Mesothelial cell of epicardium (in vitro differentiated cells): Measurements from ENCODE around the gene HPSE2. TPM values are rescaled to one million over a fixed set of nuclear protein-coding genes. Genes with fewer than 3 reads are reported as not detected.
"Not testable (repeated sequence)": the region's sequence is repeated elsewhere in the genome, so short reads cannot be mapped to it uniquely, and the experiment has no call there.

Experiments
- DNase-seq, 2 experiments: peaks; one replicate each; pipeline ENCODE4 v3.0.0; 2021; ENCODE audit warnings: low spot score in 2 of 2; ENCODE audit not compliant: unreplicated experiment in 2 of 2
- H3K27ac Mint-ChIP-seq: 2 replicates; pipeline ENCODE4 v1.8.0; 2021; ENCODE audit warnings: mixed read lengths
- H3K27me3 Mint-ChIP-seq: 2 replicates; pipeline ENCODE4 v1.8.0; 2021; ENCODE audit warnings: low read depth, mixed read lengths
- H3K36me3 Mint-ChIP-seq: 2 replicates; pipeline ENCODE4 v1.8.0; 2021; ENCODE audit warnings: mixed read lengths
- H3K4me1 Mint-ChIP-seq: 2 replicates; pipeline ENCODE4 v1.8.0; 2021; ENCODE audit warnings: mixed read lengths
- H3K4me3 Mint-ChIP-seq: 2 replicates; pipeline ENCODE4 v1.8.0; 2021; ENCODE audit warnings: mild to moderate bottlenecking, moderate library complexity, mixed read lengths
- H3K9me3 Mint-ChIP-seq: 2 replicates; pipeline ENCODE4 v1.8.0; 2021; ENCODE audit warnings: mixed read lengths
- total RNA-seq: library from RNA; stranded (reverse); gene quantifications from 3 replicates; pipeline ENCODE4 v1.2.1, GENCODE V29; 2021
- TF ChIP-seq, protein P1 (sequence below): fragments of 200-600 bp; sonication (generic); IDR thresholded peaks from one replicate; pipeline ENCODE4 v1.5.0; 2021; ENCODE audit warnings: antibody characterized with exemption; ENCODE audit not compliant: unreplicated experiment

HPSE2 gene
- total RNA-seq, 1 donor from 2014 or later = 2.3 TPM

- Mint-ChIP-seq H3K4me3 (no peak overlapping the region), H3K27ac (no peak overlapping the region), H3K27me3 (no peaks in the 10 kb centered on the region), H3K9me3 (no peaks in the 10 kb centered on the region), H3K4me1 (peaks cover 10% of the 10 kb centered on the region), H3K36me3 (no peaks in the 10 kb centered on the region)
- TF ChIP-seq, protein P1, sequence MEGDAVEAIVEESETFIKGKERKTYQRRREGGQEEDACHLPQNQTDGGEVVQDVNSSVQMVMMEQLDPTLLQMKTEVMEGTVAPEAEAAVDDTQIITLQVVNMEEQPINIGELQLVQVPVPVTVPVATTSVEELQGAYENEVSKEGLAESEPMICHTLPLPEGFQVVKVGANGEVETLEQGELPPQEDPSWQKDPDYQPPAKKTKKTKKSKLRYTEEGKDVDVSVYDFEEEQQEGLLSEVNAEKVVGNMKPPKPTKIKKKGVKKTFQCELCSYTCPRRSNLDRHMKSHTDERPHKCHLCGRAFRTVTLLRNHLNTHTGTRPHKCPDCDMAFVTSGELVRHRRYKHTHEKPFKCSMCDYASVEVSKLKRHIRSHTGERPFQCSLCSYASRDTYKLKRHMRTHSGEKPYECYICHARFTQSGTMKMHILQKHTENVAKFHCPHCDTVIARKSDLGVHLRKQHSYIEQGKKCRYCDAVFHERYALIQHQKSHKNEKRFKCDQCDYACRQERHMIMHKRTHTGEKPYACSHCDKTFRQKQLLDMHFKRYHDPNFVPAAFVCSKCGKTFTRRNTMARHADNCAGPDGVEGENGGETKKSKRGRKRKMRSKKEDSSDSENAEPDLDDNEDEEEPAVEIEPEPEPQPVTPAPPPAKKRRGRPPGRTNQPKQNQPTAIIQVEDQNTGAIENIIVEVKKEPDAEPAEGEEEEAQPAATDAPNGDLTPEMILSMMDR = no peak
- no peak for DNase-seq
These were observed 680.5 kb downstream of the HPSE2 start for GRCh38 chr10:98555021-98555619.

DNA sequence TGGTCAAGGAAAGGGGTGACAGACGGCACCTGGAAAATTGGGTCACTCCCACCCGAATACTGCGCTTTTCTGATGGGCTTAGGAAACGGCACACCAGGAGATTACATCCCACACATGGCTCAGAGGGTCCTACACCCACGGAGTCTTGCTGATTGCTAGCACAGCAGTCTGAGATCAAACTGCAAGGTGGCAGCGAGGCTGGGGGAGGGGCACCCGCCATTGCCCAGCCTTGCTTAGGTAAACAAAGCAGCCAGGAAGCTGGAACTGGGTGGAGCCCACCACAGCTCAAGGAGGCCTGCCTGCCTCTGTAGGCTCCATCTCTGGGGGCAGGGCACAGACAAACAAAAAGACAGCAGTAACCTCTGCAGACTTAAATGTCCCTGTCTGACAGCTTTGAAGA, 694.1 kb downstream of the HPSE2 start:
- not testable (repeated sequence) for DNase-seq, H3K27me3 Mint-ChIP-seq, H3K36me3 Mint-ChIP-seq, H3K27ac Mint-ChIP-seq, H3K9me3 Mint-ChIP-seq, H3K4me3 Mint-ChIP-seq
- peaks cover 13% of the 10 kb centered on the region for H3K4me1 Mint-ChIP-seq

- Mint-ChIP-seq H3K9me3 (peaks cover 3% of the 10 kb centered on the region), H3K4me1 (peaks cover 13% of the 10 kb centered on the region), H3K36me3 (no peaks in the 10 kb centered on the region), H3K27me3 (no peaks in the 10 kb centered on the region), H3K27ac (no peak overlapping the region), H3K4me3 (no peak overlapping the region)
- TF ChIP-seq, protein P1 = no peak
- DNase-seq = no peak
These were observed 696.1 kb downstream of the HPSE2 start for GRCh38 chr10:98539578-98539977.

DNA sequence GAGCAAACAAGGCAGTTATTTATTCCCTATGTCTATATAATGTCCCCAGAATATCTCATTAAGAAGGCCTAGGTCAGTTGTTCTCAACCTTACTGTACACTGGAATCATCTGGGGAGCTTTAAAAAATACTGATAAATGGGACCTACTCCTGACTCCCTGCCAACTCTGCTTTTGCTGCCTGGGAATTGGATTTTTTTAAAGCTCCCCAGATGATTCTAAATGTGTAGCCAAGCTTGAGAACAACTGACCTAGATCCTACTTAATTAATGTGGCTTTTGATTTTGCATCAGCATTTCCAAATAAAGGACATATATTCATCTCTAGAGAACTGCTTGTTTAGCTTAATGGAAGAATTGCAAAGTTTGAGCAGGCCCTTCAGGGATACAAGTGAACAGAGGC, 697.2 kb downstream of the HPSE2 start:
- no peak for DNase-seq
- Mint-ChIP-seq H3K4me3 (no peak overlapping the region), H3K9me3 (no peaks in the 10 kb centered on the region), H3K4me1 (peaks cover 13% of the 10 kb centered on the region), H3K36me3 (no peaks in the 10 kb centered on the region), H3K27me3 (no peaks in the 10 kb centered on the region), H3K27ac (peak overlapping the region; percentile 57)
- TF ChIP-seq, protein P1 = no peak

DNA sequence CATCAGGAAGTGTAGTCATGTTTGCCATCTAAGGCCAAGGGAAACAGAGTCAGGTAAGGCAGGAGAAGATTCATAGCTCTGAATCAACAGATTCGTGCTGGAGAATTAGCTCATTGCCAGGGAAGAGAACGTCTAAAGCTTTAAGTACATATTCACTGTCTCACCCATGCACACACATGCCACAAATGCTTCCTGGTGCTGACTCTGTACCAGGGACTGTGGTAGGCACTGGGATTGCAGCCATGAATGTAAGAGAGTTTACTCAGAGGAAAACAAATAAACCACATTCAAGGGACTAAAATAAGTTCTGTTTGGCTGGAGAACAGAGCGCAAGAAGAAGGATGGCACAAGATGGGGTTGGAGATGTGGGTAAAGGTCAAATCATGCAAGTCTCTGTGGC, 699.1 kb downstream of the HPSE2 start:
- H3K4me3 Mint-ChIP-seq = no peak overlapping the region
- TF ChIP-seq, protein P1 = no peak
- no peak for DNase-seq
- no peaks in the 10 kb centered on the region for H3K27me3 Mint-ChIP-seq
- H3K36me3 Mint-ChIP-seq = no peaks in the 10 kb centered on the region
- H3K4me1 Mint-ChIP-seq = peaks cover 13% of the 10 kb centered on the region
- no peaks in the 10 kb centered on the region for H3K9me3 Mint-ChIP-seq
- H3K27ac Mint-ChIP-seq = no peak overlapping the region

DNA sequence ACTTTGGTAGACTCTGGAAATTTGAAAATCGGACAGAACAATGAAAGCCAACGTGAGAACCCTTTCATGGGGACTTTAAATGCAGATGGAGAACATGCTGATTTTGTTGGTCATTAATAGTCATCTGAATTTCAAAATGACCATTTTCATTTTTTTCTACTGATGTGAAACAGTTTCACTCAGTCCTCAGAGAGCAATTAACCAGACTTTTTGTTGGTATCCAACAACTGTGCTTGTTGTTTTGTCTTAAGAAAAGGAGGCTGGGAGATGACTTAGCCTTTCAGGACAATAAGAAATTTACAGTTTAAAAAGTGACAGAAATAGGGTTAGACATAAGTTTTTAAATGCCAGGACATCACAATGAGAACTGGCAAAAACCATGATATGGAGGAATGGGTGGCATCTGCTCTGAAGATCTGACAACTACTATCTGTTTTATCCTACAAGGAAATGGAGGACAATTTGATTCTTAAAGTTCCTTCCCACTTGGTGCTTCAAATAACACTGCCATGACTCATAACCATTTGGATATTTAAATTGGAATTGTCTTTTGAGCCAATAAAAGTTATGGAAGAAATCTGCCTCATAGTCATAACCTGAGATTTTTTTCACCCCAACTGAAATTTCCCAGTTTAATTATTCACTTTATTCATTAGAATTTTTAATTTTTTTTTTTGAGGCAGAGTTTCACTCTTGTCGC, 701.8 kb downstream of the HPSE2 start:
- H3K4me1 Mint-ChIP-seq = peaks cover 13% of the 10 kb centered on the region
- TF ChIP-seq, protein P1 = no peak
- no peak overlapping the region for H3K4me3 Mint-ChIP-seq
- no peaks in the 10 kb centered on the region for H3K27me3 Mint-ChIP-seq
- no peaks in the 10 kb centered on the region for H3K36me3 Mint-ChIP-seq
- no peak for DNase-seq
- no peaks in the 10 kb centered on the region for H3K9me3 Mint-ChIP-seq
- H3K27ac Mint-ChIP-seq = no peak overlapping the region
